Measurements from ENCODE around the gene DNAJB9.
A peak's percentile ranks its signal among the peaks of the same experiment; 100 is the strongest.

The DNAJB9 gene

DNA sequence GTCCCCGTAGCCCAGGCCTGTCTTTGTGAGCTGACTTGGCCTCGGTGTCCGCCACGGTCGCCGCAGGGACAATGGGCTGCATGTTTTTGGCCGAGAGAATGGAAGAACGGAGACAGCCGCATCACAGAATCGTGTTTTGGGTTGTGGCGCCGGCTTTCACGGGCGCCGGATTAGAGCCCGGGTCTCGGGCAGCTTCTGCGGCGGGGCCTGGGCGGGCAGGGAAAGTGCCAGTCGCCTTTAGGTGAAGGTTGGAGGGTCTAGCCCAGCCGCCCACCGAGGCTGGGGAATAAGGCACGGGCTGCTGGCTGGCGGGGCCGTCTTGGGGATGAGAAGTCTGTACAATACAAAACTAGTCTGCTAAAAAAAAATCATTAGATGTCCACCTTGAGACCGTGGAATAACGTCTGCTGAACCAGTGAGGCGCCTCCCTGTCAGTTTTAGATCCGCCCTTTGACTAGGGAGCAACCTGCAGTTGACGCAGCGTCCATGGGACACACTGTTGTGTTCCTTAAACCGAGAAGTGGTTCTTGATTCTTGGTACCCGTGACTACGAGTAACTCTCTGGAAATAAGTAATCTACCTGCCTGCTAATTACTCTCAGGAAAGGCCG is 577 bp downstream of the DNAJB9 start:
- DNase-seq, result peak; percentile 75

DNA sequence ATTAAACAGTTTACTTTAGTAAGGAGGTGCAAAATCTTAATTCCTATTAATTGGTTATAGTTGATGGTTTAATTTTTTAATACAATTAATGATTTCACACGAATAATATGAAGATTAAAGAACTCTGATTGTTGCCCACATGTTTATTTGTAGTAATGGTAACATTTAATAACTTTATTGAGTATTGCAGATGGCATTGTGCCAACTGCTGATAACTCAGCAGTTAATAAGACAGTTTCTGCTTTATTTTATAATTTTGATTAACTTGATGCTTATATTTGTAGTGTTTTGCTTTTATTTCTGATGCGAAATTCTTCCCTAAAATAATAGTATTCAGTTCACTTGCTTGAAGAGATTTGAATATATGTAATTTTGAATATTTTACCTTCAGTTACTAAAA is 2.8 kb downstream of the DNAJB9 start:
- no peak for DNase-seq

DNA sequence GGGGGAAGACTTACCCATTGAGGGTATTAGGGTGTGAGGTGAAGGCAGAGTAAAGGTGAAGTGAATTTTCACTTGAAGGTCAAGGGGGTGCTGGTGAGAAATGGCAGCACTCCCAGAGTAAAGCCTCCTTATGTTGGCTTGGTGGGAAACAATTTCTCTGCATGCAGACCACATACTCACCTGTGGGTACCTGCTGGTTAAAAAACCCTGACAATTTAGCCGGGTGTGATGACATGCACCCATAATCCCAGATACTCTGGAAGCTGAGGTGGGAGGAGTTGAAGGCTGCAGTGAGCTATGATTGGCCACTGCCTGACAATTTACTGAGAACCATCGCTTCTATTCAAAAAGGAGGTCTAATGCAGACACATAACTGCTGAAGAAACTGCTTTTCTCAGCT is 5.5 kb downstream of the DNAJB9 start:
- DNase-seq, result no peak

DNA sequence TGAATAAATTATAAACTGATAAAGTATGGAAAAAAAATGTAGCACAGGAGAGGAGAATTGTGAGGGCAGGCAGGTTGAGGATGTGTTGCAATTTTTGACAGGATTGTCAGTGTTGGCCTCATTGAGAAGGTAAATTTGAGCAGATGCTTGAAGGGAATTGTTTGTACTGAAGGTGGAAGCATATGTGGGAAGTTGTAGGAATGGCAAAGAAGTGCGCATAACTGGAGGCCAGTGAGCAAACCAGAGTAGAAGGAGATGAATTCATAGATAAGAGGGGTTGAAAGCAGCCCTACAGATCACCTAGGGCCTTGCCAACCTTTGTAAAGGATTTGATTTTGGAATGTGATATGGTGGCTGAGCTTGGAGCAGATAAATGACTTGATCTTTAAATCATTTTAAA is 6.4 kb downstream of the DNAJB9 start:
- DNase-seq, result no peak

DNA sequence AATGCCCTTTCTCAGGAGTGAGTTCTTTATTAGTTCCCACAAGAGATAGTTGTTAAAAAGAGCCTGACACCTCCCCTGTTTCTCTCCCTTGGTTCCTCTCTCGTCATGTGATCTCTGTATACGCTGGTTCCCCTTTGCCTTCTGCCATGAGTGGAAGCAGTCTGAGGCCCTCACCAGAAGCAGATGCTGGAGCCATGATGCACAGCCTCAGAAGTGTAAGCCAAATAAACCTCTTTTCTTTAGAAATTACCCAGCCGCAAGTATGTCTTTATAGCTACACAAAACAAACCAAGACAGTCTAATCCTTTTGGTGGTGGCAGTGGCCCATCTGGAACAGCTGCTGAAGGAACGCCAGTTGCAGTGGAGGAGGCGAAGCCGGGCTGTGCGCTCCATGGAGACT is 9.3 kb downstream of the DNAJB9 start:
- DNase-seq, result no peak

DNA sequence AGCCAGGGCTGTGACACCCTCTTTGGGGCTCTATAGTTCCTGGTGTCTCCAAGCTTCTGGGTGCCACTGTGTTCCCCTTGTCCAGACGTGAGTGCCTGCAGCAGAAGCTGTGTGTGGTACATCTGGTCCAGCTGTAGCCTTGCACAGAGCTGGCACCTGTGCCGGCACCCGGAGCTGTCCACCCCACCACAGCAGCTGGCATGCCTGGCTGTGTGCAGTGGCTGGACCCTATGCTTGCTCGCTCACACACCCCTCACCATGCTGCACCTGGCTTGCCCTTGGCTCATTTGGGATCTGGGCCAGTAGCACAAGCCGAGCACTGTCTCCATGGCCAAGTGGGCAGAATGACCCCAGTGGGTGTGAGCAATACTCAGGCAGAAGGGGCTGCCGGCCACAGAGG is 10.6 kb downstream of the DNAJB9 start:
- no peak for DNase-seq

DNA sequence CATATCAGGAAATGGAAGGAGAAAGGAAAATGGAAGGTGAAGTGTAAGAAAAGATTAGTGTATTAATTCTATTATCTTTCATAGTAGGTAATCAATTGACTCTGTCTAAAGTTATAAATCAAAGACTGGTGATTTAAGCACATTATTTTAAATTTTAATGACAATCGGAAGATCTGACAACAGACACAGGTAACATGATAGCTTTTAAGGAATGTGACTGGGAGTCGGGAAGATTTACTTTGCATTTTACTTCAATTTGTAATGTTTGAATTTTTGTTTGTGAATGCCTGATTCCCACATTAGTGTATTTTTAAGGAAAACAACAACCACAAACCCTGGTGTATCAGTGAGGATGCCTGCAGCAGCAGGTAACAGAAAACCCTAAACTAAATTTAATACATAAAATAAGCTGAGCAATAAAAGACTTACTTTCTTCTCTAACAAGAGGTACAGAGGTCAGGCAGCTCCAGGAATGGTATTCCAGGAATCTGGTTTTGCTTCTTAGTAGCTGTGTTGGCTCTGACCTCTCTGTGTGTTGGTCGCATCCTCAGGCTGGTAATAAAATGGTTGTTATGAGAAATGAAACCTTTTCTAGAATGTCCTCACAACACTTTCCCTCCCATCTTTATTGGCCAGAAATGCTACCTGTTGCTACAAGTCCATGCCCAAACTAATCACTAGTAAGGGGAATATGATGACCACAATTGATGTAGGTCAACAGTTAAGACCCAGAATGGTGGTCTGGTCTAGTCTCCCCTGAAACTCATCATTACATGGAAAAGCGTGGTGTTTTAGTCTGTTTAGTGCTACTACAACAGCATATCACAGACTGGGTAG is 12.2 kb downstream of the DNAJB9 start:
- DNase-seq, result peak; percentile 82

DNA sequence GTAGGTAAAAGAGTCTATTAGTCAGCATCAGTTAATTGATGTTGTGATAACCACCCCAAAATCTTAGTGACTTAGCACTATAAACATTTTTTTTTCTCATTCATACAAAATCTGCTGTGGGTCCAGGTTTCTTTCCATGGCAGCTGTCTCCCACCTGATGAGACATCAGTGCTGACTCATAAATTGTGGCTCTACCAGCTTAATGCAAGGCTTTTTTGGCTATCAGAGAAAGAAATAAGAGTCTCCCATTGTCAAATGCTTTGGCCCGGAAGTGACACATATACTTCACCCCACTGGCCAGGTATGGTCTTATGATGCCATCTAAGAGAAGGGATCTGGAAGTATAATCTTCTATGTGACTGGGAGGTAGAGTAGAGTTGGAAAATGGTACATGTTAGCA is 14.5 kb downstream of the DNAJB9 start:
- no peak for DNase-seq

DNA sequence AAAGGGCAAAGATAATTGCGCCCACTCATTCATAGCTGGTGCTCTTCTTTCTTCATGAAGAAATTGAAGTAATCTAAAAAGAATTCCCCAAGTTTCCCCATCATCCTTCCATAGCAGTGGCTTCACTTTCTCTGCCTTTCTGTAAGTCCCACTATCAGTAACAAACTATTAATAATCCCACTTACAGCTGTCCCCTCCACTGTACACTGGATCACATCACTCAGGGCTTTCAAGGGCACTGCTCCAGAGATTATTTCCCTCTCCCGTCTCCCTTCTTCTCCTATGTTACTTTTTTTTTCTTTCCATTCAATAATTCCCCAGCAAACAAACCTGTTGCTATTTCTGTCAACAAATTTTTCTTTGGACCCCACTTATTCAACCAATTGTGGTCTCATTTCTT is 16.2 kb downstream of the DNAJB9 start:
- DNase-seq, result no peak

DNA sequence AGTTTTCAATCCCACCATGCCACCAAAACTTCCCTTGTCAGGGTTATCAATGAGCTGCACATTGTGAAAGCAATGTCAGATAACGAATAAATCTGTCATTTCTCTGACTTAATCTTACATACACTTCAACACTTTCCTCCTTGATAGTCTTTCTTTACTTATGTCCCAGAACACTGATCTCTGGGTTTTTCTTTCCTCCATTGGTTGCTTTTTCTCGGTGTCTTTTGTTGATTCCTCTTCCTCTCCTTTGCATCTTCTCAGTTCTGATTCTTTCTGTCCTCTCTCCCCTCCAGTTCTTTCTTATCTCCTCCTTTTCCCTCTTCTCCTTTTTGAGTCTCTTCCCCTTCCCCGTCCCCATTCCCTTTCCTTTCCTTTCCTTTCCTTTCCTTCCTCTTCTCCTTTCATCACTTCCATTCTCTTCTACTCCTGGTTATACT is 16.6 kb downstream of the DNAJB9 start:
- no peak for DNase-seq

DNA sequence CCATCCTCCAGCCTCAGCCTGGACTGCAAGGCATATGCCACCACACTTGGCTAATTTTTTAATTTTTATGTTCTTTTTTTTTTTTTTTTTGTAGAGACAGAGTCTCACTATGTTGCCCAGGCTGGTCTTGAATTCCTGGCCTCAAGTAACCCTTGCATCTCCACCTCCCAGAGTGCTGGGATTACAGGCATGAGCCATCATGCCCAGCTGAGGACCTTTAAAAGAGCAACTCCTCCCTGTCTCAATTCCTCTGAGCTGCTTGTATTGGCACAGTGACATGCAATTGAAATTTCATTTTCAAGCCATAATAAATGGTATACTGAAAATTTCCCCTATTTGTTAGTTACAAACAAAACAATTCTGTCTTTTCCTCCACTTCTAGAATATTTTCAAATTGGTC is 19.5 kb downstream of the DNAJB9 start:
- no peak for DNase-seq

DNA sequence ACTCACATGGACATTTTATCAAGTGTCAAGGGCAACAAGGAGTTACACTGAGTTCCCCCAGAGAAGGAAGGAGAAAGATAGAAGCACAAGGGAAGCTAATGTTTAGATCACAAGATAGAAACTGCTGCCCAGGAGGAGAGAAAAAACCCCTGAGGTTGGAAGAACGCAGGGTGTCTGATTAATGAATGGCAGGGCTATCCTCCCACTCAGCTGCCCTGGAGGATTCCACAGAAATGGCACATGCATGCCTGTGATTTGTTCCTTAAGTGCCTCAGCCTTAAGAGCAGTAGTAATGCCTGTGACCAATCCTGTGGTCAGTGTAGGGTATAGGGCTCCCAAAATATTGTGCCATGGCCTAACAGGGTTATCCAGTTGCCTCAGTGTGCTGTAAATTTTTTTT is 20.2 kb downstream of the DNAJB9 start:
- peak; percentile 64 for DNase-seq

DNA sequence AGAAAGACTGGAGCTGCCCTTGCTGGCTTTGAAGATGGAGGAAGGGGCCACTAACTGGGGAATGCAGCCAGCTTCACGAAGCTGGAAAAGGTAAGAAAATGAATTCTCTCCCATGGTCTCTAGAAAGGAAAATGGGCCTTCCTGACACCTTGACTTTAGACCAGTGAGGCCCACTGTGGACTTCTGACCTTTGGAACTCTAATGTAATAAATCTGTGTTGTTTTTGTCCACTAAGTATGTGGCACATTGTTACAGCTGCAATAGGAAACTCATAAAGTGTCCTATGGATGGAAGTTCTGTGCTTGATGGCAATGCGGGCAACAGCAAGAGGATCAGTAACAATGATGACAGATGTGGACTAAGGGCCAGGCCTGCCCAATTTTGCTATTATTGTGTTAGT is 20.9 kb downstream of the DNAJB9 start:
- no peak for DNase-seq

DNA sequence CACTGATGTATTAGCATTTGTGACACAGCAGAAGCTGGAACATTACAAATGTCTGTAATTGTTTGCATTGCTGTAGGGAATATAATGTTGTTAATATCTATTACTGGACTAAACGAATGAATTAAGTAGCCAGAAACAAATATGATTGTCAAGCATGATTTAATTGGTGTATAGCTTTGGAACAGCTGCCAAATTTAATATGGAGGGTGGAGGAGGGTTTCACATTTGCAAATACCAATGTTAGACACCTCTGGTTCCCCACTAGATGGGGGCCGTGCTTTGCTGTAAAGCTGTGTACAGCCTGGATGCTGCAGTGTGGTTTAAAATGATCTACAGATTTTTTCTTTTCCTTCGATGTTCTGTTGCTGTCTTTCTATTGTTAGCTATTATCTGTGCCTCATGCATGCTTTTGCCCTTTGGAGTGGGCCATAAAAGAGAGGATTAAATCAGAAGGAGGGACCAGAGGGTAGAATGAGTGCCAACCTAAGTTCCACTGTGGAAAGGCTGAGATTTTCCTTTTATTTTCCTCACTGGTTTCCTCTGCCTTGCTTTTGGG is 23.1 kb downstream of the DNAJB9 start:
- DNase-seq, result no peak

DNA sequence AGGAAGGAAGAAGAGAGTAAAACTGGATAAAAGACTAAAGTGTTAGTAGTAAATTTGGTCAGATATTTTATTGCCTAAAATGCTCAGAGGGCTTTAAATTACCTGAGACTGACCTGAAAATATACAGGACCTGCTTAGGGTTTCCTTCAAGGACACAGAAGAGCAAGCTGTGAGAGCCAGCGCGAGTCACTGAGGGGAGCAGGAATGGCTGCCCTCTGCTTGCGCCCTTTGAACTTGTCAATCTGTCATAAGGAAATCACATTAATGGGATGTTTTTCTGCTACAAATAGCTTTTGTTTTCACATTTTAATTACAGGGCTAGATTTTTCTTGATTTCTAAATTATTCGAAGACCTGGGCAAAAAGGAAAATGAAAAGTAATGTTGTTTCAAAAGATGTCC is 26.9 kb downstream of the DNAJB9 start:
- no peak for DNase-seq

DNA sequence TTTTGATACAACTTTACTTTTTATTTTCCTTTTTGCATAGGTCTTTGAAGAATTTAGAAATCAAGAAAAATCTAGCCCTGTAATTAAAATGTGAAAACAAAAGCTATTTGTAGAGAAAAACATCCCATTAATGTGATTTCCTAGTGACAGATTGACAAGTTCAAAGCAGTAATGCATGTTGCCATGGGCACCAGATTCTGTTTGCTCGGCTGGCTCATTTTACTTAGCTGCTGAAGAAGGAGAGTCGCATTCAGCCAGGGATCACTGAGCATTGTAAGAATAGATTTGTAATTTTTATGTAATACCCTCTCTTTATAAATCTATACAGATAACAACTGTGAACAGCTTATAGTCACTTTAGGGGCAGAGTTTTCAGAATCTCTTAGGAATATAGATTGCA is 28.5 kb downstream of the DNAJB9 start:
- no peak for DNase-seq

DNA sequence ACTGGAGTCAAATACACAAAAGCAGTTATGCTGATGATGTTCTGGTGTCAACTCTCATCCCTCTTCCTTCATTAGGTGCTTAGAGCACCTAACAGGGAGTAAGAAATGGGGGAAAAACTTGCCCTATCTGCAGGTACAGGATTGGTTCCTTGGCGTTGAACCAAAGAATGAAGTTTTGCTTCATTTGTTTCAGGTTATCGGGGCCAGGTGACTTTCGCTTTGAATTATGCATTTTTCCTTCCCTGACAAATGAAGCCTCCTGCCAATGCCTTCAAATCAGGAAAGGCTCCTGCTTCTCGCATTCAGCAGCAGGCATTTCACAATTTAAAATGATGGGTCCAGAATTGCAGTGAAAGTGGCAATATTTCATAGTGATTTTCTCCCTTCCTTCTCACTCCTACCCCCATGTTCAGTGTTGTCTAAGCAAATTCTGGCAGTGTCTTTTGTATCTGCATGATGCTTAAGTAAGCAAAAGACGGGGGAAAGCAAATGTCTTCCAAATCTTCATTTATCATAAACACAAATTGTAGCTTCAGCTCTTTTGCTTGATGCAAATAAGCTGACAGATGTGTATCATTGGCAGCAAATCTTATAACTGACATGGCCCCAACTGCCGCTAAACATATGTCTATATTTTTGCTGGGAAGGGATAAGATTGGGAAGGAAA is 29.4 kb downstream of the DNAJB9 start:
- DNase-seq, result no peak

DNA sequence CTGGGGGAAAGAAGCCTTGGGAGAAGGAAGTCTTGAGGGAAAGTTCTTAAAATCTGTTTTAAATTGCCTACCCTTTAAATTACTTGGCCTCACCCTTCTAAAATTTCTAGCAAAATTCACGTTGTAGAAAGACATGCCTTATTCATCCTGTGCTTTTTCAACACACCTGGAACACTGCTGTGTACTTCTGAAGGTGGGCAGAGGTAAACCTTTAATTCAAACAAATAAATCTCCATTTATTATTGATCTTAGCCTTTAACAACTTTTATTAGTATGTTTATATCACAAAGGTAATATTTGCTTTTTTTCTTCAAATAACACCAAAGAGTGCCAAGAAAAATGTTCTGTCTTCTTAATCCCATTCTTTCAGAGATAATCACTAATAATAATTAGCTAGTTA is 30.7 kb downstream of the DNAJB9 start:
- no peak for DNase-seq

DNA sequence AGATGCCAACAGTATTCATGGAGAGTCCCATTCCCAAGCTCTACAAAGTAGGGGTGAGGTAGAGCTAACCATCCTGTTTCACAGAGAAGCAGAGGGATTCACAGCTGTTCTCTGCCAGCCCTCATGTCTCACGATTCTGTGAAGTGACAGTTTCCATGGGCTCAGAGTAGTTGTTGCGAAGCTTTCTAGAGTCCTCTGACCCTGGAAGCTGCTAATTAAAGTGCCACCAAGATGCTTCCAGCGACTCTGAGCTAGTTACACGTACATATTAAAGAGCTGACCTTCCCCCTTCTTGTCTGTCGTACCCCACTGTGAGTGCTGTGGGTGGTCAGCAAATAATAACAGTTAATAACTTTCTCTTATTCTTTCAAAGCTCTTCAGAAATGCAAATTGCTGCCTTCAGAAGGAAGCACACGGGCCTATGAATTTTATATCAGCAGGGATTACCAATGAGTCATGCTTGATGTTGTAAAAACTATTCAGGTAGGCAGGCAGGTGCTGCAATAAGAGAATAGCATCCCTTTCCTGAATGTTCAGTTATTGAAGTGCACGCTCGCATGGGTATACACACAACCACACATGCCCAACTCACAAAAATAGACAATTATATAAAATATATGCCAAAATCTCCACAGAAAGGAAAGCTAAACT is 34.1 kb downstream of the DNAJB9 start:
- DNase-seq, result no peak

DNA sequence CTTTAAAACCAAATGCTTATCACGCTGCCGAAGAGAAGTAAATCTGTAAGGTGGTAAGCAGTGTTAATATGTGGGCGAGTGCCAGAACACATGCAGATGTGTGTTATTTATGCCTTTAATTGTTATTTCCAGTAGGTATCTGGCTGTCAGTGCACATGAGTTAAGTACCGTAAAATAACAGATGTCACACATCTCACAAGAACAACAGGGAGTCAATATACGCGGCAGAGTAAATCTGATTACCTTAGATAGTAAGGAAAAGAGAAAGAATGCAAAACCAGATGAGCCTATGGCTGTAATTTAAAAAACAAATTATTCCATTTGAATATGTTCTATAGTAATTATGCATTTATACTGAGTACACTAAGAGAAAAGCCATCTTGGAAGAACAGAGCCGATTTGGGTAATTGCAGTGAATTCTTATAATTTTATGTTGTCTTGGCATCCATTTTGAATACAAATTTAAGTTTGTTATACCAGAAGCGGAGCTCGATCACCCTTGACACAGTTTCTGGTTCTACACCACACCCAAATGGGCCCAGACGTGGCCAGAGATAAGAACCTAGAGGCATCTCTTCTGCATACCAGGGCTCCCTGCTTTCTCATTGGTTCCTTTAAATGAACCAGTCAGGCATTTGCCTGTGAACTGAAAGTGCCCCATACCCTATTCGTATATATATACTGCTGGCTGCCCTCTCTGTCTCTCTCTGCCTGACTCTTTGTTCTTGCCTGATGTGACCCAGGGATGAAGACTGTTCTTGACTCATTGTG is 34.8 kb downstream of the DNAJB9 start:
- no peak for DNase-seq

DNA sequence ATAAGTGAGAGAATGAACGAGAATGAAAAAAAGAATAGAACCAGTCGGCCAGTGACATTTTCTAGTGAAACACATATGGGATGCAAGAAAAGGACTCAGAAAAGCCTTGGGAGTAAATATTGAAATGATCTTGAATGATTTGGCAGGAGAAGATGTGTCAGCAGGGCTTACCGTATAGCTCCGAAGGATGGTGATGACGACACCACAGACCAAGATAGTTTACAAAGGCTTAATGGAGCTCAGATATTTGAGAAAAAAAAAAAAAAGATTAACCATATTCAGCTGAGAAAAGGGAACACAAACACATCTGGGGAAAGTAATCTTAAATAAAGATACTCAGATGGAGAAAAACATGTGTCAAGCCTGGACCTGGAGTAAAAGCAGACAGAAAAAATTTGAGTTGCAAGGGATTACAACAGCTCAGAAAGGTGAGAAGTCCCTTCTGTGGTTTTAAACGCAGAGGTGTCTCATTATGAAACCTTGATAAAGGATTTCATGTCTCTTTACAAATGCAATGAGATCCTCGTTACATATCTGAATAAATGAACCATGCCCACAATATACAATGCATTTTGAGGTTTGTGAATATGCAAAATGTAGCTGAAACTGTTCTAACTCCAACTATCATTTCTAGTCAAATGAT is 36.0 kb downstream of the DNAJB9 start:
- DNase-seq, result no peak

DNA sequence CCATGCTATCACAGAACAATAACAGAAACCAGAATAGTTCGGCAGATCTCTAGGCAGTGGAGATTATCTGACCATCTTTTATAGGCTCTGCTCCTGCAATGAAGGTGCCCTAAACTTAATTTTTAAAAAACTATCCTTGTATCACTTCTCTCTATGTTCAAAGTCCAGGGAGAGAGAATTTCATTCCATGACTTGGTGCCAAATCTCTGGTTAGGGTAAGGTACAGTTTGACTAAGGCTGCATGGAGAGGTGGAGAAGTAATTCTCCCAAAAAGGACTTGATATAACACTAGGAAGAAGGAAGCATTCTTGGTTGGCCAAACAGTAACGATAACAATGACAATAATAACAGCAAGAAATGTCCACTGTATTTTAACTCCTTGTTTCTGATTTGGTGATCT is 40.0 kb downstream of the DNAJB9 start:
- no peak for DNase-seq

All from islet precursor cell (in vitro differentiated cells).